ENCODE data around the gene CSKMT.
"Not testable (repeated sequence)": the region's sequence is repeated elsewhere in the genome, so short reads cannot be mapped to it uniquely, and the experiment has no call there.

- not testable (repeated sequence) for TF ChIP-seq CTCF, POLR2AphosphoS5, POLR2A (IDR thresholded peaks at IDR 0.05)
Measured at GRCh38 chr11:62650283-62650682, 14.8 kb upstream of the CSKMT start.
